ENCODE results near the gene TUBB2B.

DNA sequence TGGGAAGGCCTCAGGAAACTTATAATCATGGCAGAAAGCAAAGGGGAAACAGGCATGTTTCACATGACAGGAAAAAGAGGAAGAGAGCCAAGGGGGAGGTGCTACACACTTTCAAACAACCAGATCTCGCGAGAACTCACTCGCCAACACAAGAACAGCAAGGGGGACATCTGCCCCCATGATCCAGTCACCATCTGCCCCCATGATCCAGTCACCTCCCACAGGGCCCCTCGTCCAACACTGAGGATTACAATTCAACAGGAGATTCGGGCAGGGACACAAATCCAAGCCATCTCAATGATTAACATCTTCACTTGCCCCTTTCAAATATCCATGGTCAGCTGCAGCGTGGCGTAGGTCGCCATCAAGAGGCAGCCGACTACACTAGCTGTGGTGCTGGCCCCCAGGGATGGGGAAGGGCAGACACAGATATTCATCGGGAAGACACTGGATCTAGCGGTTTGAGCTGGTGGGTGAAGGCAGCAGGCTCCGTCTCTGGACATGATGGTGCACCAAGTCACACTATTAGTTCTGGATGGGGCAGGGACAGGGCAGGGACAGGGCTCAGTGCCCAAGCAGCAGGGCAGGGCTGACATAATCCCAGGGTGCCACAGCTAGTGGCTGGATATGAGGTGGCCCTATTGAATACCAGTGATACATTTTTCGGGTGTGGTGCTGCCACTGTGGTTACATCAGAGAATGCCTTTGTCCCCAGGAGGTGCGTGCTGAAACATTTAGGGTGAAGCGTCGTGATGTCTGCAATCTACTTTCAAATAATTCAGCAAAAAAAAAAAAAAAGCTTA, 31.6 kb downstream of the TUBB2B start:
- TF ChIP-seq, protein P1, sequence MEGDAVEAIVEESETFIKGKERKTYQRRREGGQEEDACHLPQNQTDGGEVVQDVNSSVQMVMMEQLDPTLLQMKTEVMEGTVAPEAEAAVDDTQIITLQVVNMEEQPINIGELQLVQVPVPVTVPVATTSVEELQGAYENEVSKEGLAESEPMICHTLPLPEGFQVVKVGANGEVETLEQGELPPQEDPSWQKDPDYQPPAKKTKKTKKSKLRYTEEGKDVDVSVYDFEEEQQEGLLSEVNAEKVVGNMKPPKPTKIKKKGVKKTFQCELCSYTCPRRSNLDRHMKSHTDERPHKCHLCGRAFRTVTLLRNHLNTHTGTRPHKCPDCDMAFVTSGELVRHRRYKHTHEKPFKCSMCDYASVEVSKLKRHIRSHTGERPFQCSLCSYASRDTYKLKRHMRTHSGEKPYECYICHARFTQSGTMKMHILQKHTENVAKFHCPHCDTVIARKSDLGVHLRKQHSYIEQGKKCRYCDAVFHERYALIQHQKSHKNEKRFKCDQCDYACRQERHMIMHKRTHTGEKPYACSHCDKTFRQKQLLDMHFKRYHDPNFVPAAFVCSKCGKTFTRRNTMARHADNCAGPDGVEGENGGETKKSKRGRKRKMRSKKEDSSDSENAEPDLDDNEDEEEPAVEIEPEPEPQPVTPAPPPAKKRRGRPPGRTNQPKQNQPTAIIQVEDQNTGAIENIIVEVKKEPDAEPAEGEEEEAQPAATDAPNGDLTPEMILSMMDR (IDR thresholded peaks at IDR 0.05): no peak
- TF ChIP-seq POLR2A (IDR thresholded peaks at IDR 0.05): no peak

All from uterus (tissue), 2 donors.